CD4-positive, CD25-positive, alpha-beta regulatory T cell (primary cell): ENCODE data around the gene ABHD15. TPM values are rescaled to one million over a fixed set of nuclear protein-coding genes. Genes with fewer than 3 reads are reported as not detected.
A peak's percentile ranks its signal among the peaks of the same experiment; 100 is the strongest.

Experiments used
- ATAC-seq, 2 donors: fragments of 150-1000 bp; cut with Tn5 transposase; one replicate each; pipeline ENCODE4 v1.10.0; 2021; ENCODE audit warnings: low read depth in 2 of 2, moderate number of reproducible peaks in 2 of 2, moderate library complexity in 1 of 2
- DNase-seq, 3 donors: peaks; one replicate each; pipeline versions ENCODE4 v3.0.0 to v3.0.0-alpha.2; 2012 to 2022; ENCODE audit warnings: mixed read lengths in 1 of 3
- H3K27ac ChIP-seq: one replicate; pipeline ENCODE4 v1.7.0; 2013; ENCODE audit warnings: mild to moderate bottlenecking, low read length; ENCODE audit not compliant: insufficient read depth, poor library complexity, severe bottlenecking
- H3K27me3 ChIP-seq: one replicate; pipeline ENCODE4 v1.7.0; 2013; ENCODE audit warnings: low read length; ENCODE audit not compliant: control insufficient read depth, insufficient read depth
- H3K36me3 ChIP-seq: one replicate; pipeline ENCODE4 v1.7.0; 2013; ENCODE audit warnings: mild to moderate bottlenecking, low read length, moderate library complexity; ENCODE audit not compliant: control insufficient read depth, insufficient read depth
- H3K4me1 ChIP-seq: 2 replicates; pipeline ENCODE4 v1.7.0; 2013; ENCODE audit warnings: mild to moderate bottlenecking, low read length; ENCODE audit not compliant: insufficient read depth, control insufficient read depth, poor library complexity, severe bottlenecking
- H3K4me3 ChIP-seq: one replicate; pipeline ENCODE4 v1.7.0; 2013; ENCODE audit warnings: low read depth, mild to moderate bottlenecking, low read length, moderate library complexity
- H3K9me3 ChIP-seq, 2 experiments: 1 replicate in 1 of 2; 2 replicates in 1 of 2; pipeline ENCODE4 v1.7.0; 2013; ENCODE audit warnings: low read length in 2 of 2, mild to moderate bottlenecking in 1 of 2, moderate library complexity in 1 of 2; ENCODE audit not compliant: control insufficient read depth in 2 of 2
- H3K27ac Mint-ChIP-seq, 3 donors: one replicate each; pipeline ENCODE4 v1.8.0; 2020 to 2022; ENCODE audit warnings: mild to moderate bottlenecking in 3 of 3, mixed read lengths in 3 of 3, moderate library complexity in 2 of 3
- H3K27me3 Mint-ChIP-seq: one replicate; pipeline ENCODE4 v1.8.0; 2022; ENCODE audit warnings: mild to moderate bottlenecking, mixed read lengths
- H3K36me3 Mint-ChIP-seq: one replicate; pipeline ENCODE4 v1.8.0; 2020; ENCODE audit warnings: mixed read lengths
- H3K4me1 Mint-ChIP-seq, 4 donors: one replicate each; pipeline ENCODE4 v1.8.0; 2020 to 2022; ENCODE audit warnings: mixed read lengths in 4 of 4, mild to moderate bottlenecking in 1 of 4
- H3K4me3 Mint-ChIP-seq, 4 donors: one replicate each; pipeline ENCODE4 v1.8.0; 2020 to 2022; ENCODE audit warnings: mild to moderate bottlenecking in 4 of 4, mixed read lengths in 4 of 4, moderate library complexity in 3 of 4
- H3K9me3 Mint-ChIP-seq, 7 donors: one replicate each; pipeline ENCODE4 v1.8.0; 2020 to 2022; ENCODE audit warnings: mixed read lengths in 7 of 7, mild to moderate bottlenecking in 3 of 7, moderate library complexity in 2 of 7
- polyA plus RNA-seq, 4 donors: library from polyadenylated mRNA; unstranded; fragments of 300-500 nt; fragmentation: Illumina TruSeq; gene quantifications; one replicate each; pipeline ENCODE4 v1.2.3, GENCODE V29; 2021
- total RNA-seq: library from RNA; stranded (reverse); gene quantifications from one replicate; pipeline ENCODE4 v1.2.3, GENCODE V29; 2022

ABHD15 gene
- total and polyA plus RNA-seq, 5 donors from 2014 or later, result 6.2 to 9.9 (median 7.6) TPM

- peaks cover 39% of the 10 kb centered on the region for H3K4me1 ChIP-seq
- Mint-ChIP-seq H3K4me3 (no peak overlapping the region), H3K9me3 (peaks cover 0 to 1% (median 0%) of the 10 kb centered on the region in 7 donors), H3K4me1 (peaks cover 11 to 57% (median 29%) of the 10 kb centered on the region in 4 donors), H3K27ac (no peak overlapping the region), H3K36me3 (peaks cover 24% of the 10 kb centered on the region), H3K27me3 (no peaks in the 10 kb centered on the region)
- H3K27ac ChIP-seq, result no peak overlapping the region
- H3K4me3 ChIP-seq, result no peak overlapping the region
- ATAC-seq (no peak), DNase-seq (no peak)
- no peaks in the 10 kb centered on the region for H3K27me3 ChIP-seq
- no peaks in the 10 kb centered on the region for H3K9me3 ChIP-seq
- H3K36me3 ChIP-seq, result peaks cover 22% of the 10 kb centered on the region
Measured at GRCh38 chr17:29582772-29583171, 15.9 kb upstream of the ABHD15 start.

- H3K4me1 ChIP-seq, result peaks cover 34% of the 10 kb centered on the region
- Mint-ChIP-seq H3K27me3 (no peaks in the 10 kb centered on the region), H3K27ac (peak overlapping the region in 1 of 3 donors; percentile 20), H3K9me3 (peaks cover 0 to 1% (median 0%) of the 10 kb centered on the region in 7 donors), H3K36me3 (peaks cover 26% of the 10 kb centered on the region), H3K4me3 (no peak overlapping the region), H3K4me1 (peaks cover 11 to 53% (median 26%) of the 10 kb centered on the region in 4 donors)
- peaks cover 24% of the 10 kb centered on the region for H3K36me3 ChIP-seq
- DNase-seq, result no peak
- H3K27ac ChIP-seq, result no peak overlapping the region
- ATAC-seq, result no peak
- H3K4me3 ChIP-seq, result no peak overlapping the region
- H3K9me3 ChIP-seq, result no peaks in the 10 kb centered on the region
- no peaks in the 10 kb centered on the region for H3K27me3 ChIP-seq
Measured at GRCh38 chr17:29582254-29582765, 15.5 kb upstream of the ABHD15 start.

GRCh38 chr17:29581583-29582253, 14.9 kb upstream of the ABHD15 start:
- no peak overlapping the region for H3K4me3 Mint-ChIP-seq
- H3K4me1 Mint-ChIP-seq, result peaks cover 11 to 47% (median 23%) of the 10 kb centered on the region in 4 donors
- Histone ChIP-seq H3K27me3 (no peaks in the 10 kb centered on the region), H3K27ac (no peak overlapping the region), H3K4me3 (no peak overlapping the region), H3K9me3 (no peaks in the 10 kb centered on the region), H3K36me3 (peaks cover 30% of the 10 kb centered on the region), H3K4me1 (peaks cover 29% of the 10 kb centered on the region)
- no peaks in the 10 kb centered on the region for H3K27me3 Mint-ChIP-seq
- DNase-seq (no peak), ATAC-seq (no peak)
- H3K36me3 Mint-ChIP-seq, result peaks cover 26% of the 10 kb centered on the region
- H3K27ac Mint-ChIP-seq, result peak overlapping the region in 1 of 3 donors; percentile 20
- H3K9me3 Mint-ChIP-seq, result peaks cover 0 to 1% (median 0%) of the 10 kb centered on the region in 7 donors

GRCh38 chr17:29579866-29580771, 13.3 kb upstream of the ABHD15 start:
- Histone ChIP-seq H3K36me3 (peaks cover 43% of the 10 kb centered on the region), H3K4me3 (no peak overlapping the region), H3K4me1 (peaks cover 16% of the 10 kb centered on the region), H3K9me3 (no peaks in the 10 kb centered on the region), H3K27me3 (no peaks in the 10 kb centered on the region), H3K27ac (peak overlapping the region; percentile 56)
- Mint-ChIP-seq H3K4me1 (peaks cover 5 to 31% (median 13%) of the 10 kb centered on the region in 4 donors), H3K9me3 (peaks cover 0 to 1% (median 0%) of the 10 kb centered on the region in 7 donors), H3K27ac (peak overlapping the region in 2 of 3 donors; percentile 90), H3K4me3 (peak overlapping the region in 2 of 4 donors; percentile 22 to 64), H3K27me3 (no peaks in the 10 kb centered on the region), H3K36me3 (peaks cover 26% of the 10 kb centered on the region)
- peak; percentile 80 to 91 (median 89) for DNase-seq
- ATAC-seq, result peak; percentile 95 to 99

GRCh38 chr17:29578626-29579485, 12.0 kb upstream of the ABHD15 start:
- peaks cover 31% of the 10 kb centered on the region for H3K36me3 Mint-ChIP-seq
- DNase-seq (no peak), ATAC-seq (no peak)
- Histone ChIP-seq H3K36me3 (peaks cover 51% of the 10 kb centered on the region), H3K27ac (no peak overlapping the region), H3K9me3 (no peaks in the 10 kb centered on the region), H3K27me3 (no peaks in the 10 kb centered on the region), H3K4me3 (no peak overlapping the region), H3K4me1 (peaks cover 4% of the 10 kb centered on the region)
- H3K9me3 Mint-ChIP-seq, result peaks cover 0 to 1% (median 0%) of the 10 kb centered on the region in 7 donors
- H3K27me3 Mint-ChIP-seq, result no peaks in the 10 kb centered on the region
- H3K4me1 Mint-ChIP-seq, result peaks cover 5 to 18% (median 7%) of the 10 kb centered on the region in 4 donors
- H3K4me3 Mint-ChIP-seq, result no peak overlapping the region
- H3K27ac Mint-ChIP-seq, result no peak overlapping the region

- H3K9me3 ChIP-seq, result no peaks in the 10 kb centered on the region
- H3K4me3 Mint-ChIP-seq, result no peak overlapping the region
- H3K27me3 Mint-ChIP-seq, result no peaks in the 10 kb centered on the region
- H3K27ac Mint-ChIP-seq, result no peak overlapping the region
- DNase-seq, result no peak
- peaks cover 31% of the 10 kb centered on the region for H3K36me3 Mint-ChIP-seq
- H3K27me3 ChIP-seq, result no peaks in the 10 kb centered on the region
- no peak overlapping the region for H3K4me3 ChIP-seq
- H3K4me1 ChIP-seq, result peaks cover 4% of the 10 kb centered on the region
- no peak overlapping the region for H3K27ac ChIP-seq
- H3K36me3 ChIP-seq, result peaks cover 43% of the 10 kb centered on the region
- H3K9me3 Mint-ChIP-seq, result peaks cover 0 to 1% (median 0%) of the 10 kb centered on the region in 7 donors
- no peak for ATAC-seq
- H3K4me1 Mint-ChIP-seq, result peaks cover 5 to 16% (median 7%) of the 10 kb centered on the region in 4 donors
Measured at GRCh38 chr17:29577385-29578211, 10.8 kb upstream of the ABHD15 start.
